Measurements from ENCODE around the gene WNK4.
A peak's percentile ranks its signal among the peaks of the same experiment; 100 is the strongest.

Gene WNK4

GRCh38 chr17:42797067-42798007 lies 16.9 kb downstream of the WNK4 start:
- no peak for DNase-seq (ENCODE audit: low spot score)

GRCh38 chr17:42798011-42798382 lies 17.6 kb downstream of the WNK4 start:
- no peak for DNase-seq (ENCODE audit: low spot score)

- DNase-seq (ENCODE audit: low spot score) = peak; percentile 87
Measured at GRCh38 chr17:42798383-42799380, 18.3 kb downstream of the WNK4 start, which contains the start of the genes CNTD1 and COA3. TSS of gene CNTD1 (plus strand) at chr17:42798861. CDS start at chr17:42799068, 207 bp downstream. TSS of gene COA3 (minus strand) at chr17:42798704. CDS start at chr17:42798681, 23 bp downstream.

- no peak for DNase-seq (ENCODE audit: low spot score)
Measured at GRCh38 chr17:42803074-42803883, 22.9 kb downstream of the WNK4 start.

GRCh38 chr17:42804918-42805367 lies 24.5 kb downstream of the WNK4 start:
- no peak for DNase-seq (ENCODE audit: low spot score)

GRCh38 chr17:42806249-42806648 lies 25.8 kb downstream of the WNK4 start:
- no peak for DNase-seq (ENCODE audit: low spot score)

GRCh38 chr17:42809250-42809649 lies 28.8 kb downstream of the WNK4 start:
- DNase-seq (ENCODE audit: low spot score) = no peak

- no peak for DNase-seq (ENCODE audit: low spot score)
Measured at GRCh38 chr17:42814633-42815399, 34.4 kb downstream of the WNK4 start.

GRCh38 chr17:42817866-42818265 lies 37.5 kb downstream of the WNK4 start:
- DNase-seq (ENCODE audit: low spot score) = no peak

GRCh38 chr17:42818379-42818778 lies 38.0 kb downstream of the WNK4 start:
- no peak for DNase-seq (ENCODE audit: low spot score)

GRCh38 chr17:42819939-42820535 lies 39.6 kb downstream of the WNK4 start:
- peak; percentile 89 for DNase-seq (ENCODE audit: low spot score)

GRCh38 chr17:42821176-42821575 lies 40.8 kb downstream of the WNK4 start:
- no peak for DNase-seq (ENCODE audit: low spot score)

GRCh38 chr17:42827472-42827871 lies 47.1 kb downstream of the WNK4 start:
- DNase-seq (ENCODE audit: low spot score) = no peak

- DNase-seq (ENCODE audit: low spot score) = no peak
Measured at GRCh38 chr17:42830971-42831370, 50.6 kb downstream of the WNK4 start.

- DNase-seq (ENCODE audit: low spot score) = no peak
Measured at GRCh38 chr17:42832213-42832933, 52.0 kb downstream of the WNK4 start.

- peak; percentile 94 for DNase-seq (ENCODE audit: low spot score)
Measured at GRCh38 chr17:42832934-42833766, 52.7 kb downstream of the WNK4 start, which contains the start of gene PSME3. TSS of gene PSME3 (plus strand) at chr17:42833397. CDS start at chr17:42833632, 235 bp downstream.

- DNase-seq (ENCODE audit: low spot score) = no peak
Measured at GRCh38 chr17:42833767-42834422, 53.5 kb downstream of the WNK4 start.

GRCh38 chr17:42835732-42836131 lies 55.3 kb downstream of the WNK4 start:
- no peak for DNase-seq (ENCODE audit: low spot score)

Data from NAMALWA (cell line).